ENCODE data around the gene CDK14.

- TF ChIP-seq REST (IDR thresholded peaks at IDR 0.05; ENCODE audit: insufficient read depth in 1 of 2, low read depth in 2 of 2, low read length in 2 of 2) (no peak), SIN3A (IDR thresholded peaks at IDR 0.05; ENCODE audit: borderline replicate concordance, insufficient read depth, low read length) (no peak), TAF1 (IDR thresholded peaks at IDR 0.05; ENCODE audit: borderline replicate concordance, insufficient read depth, low read length) (no peak), POLR2AphosphoS5 (IDR thresholded peaks at IDR 0.05; ENCODE audit: low read depth, low read length) (no peak)
Measured at GRCh38 chr7:90738249-90738648, 142.1 kb downstream of the CDK14 start.

All from PFSK-1 (cell line).